Choroid plexus epithelial cell (primary cell): ENCODE data around the gene ERH.

Experiments
- DNase-seq: peaks from one replicate; pipeline ENCODE4 v3.0.0-alpha.2; 2010; ENCODE audit warnings: low read depth
- H3K4me3 ChIP-seq: 2 replicates; pipeline ENCODE4 v1.5.1; 2011; ENCODE audit warnings: low read depth, mild to moderate bottlenecking, control low read depth, low read length, moderate library complexity
- TF ChIP-seq, protein P1 (sequence below): conservative IDR thresholded peaks from 2 replicates; pipeline ENCODE4 v1.5.1; 2011; ENCODE audit warnings: low read depth, mild to moderate bottlenecking, control low read depth, inconsistent platforms, low read length, moderate library complexity

ERH gene

DNA sequence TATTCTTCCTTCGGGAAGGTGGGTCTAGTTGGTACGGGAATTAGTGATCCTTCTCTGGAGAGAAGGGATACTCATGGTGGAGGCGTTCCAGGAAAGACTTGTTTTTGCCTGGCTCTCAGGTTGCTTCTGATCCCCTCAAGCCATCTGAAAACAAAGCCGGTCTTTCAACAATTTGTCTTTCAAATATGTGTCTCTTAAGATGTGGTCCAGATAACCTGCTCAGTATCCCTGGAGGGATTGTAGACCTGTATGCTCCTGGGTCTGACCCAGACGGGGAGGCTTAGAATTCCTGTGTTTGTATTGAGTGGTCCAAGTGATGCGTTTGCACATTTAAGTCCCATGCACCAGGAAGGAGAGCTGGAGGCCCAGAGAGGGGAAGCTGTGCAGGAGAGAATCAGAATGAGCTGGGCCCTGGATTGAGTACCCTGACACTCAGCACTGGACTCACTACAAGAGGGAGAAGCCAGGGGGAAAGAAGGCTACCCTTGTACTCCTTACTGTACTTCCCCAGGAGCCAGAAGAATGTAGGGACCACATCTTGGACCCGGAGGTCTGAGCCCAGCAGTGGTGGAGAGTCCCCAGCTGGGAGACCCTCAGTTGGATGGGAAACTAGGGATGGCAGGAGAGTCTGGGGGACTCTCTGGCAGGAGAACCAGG is 40.4 kb downstream of the ERH start:
- no peak overlapping the region for H3K4me3 ChIP-seq
- DNase-seq = no peak

DNA sequence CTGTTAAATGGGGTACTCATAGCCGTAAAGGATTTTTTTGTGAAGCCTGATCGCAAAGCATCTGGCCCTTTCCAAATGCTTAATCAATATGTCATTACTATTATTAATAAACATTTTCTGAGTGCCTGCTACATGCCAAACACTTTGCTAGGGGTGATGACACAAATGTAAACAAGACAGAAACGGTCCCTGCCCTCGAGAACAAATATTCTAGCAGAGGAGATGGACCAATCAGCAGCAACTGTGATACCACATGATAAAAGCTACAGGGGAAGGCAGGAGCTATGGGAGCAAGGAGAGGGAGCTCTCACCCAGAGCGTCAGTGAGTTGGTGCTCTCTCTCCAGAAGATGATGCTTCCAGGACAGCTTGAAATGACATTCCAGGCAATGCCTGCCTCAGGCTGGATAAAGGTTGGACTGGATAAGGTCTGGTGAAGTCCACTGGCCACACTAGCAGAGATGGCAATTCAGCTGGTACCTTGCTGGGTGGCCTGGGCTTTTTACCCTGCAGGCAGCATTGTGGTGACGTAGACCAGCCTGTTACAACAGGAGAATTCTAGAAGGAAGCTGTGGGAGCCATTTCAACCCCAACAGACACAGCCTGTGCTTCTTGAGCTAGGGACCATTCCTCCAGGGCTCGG is 41.1 kb downstream of the ERH start:
- TF ChIP-seq, protein P1, sequence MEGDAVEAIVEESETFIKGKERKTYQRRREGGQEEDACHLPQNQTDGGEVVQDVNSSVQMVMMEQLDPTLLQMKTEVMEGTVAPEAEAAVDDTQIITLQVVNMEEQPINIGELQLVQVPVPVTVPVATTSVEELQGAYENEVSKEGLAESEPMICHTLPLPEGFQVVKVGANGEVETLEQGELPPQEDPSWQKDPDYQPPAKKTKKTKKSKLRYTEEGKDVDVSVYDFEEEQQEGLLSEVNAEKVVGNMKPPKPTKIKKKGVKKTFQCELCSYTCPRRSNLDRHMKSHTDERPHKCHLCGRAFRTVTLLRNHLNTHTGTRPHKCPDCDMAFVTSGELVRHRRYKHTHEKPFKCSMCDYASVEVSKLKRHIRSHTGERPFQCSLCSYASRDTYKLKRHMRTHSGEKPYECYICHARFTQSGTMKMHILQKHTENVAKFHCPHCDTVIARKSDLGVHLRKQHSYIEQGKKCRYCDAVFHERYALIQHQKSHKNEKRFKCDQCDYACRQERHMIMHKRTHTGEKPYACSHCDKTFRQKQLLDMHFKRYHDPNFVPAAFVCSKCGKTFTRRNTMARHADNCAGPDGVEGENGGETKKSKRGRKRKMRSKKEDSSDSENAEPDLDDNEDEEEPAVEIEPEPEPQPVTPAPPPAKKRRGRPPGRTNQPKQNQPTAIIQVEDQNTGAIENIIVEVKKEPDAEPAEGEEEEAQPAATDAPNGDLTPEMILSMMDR = no peak
- no peak for DNase-seq
- no peak overlapping the region for H3K4me3 ChIP-seq

More for the DNA sequence above, 40.4 kb downstream of the ERH start:
- TF ChIP-seq, protein P1 = no peak

DNA sequence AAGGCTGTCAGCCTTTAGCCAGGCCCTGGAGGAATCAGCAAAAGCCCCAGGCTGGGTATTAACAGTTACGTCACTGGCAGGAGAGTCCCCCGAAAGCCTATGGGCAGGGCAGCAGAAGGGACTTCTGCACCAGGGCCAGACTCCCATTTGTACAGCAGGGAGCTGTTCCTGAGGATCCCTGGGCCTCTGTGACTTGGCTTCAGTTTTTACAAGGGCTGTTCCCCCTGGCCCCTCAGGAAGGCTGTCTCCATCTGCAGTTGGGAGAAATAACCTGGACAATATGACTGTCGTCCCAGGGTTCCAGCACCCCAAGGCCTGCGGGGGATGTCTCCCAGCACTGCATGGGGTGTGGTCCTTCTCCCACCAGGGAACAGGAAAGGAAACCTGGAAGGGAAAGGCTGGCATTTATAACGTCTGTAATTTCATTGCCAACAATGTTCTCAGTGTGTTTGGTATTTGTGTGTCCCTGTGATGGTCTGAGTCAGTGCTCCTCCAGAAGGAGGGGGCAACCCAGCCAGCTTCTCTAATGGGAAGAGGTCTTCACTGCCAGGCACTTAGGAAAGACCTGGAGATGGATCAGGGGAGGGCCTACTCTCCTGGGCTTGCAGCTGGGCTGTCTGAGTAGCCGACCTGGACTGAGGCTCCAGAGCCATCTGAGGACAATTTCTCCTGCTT is 42.4 kb downstream of the ERH start:
- DNase-seq = peak; percentile 42
- TF ChIP-seq, protein P1 = no peak
- no peak overlapping the region for H3K4me3 ChIP-seq

DNA sequence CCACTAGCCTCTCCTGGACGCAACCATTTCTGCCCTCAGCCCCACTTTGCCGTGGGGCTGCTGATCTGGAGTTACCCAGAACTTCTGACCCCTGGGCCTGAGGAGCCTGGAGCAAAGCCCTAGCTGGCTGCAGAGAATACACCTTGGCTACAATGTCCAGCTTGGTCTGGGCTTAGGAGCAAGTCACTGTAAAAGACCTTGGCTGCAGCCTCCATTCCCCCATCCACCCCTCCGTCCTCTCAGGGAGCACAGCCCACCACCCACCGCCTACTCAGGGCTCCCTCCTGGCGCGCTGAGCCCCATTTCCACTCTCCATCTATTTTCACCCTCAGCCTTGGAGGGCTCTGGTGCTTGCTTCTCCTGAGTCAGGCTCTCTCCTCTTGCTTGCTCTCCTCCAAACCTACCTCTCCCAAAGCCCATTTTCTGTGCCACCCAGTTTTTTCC is 42.9 kb downstream of the ERH start:
- H3K4me3 ChIP-seq = no peak overlapping the region
- TF ChIP-seq, protein P1 = no peak
- DNase-seq = no peak

DNA sequence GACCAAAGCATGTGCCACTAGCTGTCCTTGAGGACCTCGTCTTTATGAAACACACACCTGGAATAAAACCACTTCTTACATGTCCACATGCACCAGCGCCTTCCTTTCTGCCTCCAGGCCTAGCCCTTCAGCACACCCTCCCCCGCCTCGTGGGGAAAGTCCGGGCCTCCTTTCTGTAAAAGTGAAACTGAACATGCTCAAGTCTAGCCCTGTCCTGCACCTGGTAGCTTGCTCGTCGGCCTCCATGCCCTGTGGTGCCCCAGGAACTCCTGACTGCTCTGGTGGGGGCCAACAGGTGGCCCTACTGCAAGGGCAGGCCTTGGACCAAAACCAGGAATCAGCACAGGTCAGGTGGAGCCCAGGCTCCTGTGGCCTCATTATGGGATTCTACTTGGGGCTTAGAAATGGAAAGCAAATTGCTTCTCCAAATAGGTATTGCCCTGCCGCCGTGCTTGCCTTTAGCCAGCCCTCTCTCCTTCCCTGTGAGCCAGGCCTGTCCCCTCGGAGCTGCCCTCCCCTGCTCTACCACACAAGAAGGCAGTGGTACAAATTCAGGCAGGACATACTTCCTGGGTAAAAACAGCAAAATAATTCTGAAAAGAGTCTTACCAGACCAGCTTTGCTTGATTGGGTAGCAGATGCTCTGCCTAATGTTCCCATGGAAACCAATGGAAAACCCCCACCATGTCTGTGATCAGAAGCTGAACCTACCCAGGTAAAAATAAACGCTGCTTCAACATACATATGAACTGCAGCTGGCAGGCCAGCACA is 43.5 kb downstream of the ERH start:
- no peak for DNase-seq
- TF ChIP-seq, protein P1 = no peak
- H3K4me3 ChIP-seq = no peak overlapping the region

DNA sequence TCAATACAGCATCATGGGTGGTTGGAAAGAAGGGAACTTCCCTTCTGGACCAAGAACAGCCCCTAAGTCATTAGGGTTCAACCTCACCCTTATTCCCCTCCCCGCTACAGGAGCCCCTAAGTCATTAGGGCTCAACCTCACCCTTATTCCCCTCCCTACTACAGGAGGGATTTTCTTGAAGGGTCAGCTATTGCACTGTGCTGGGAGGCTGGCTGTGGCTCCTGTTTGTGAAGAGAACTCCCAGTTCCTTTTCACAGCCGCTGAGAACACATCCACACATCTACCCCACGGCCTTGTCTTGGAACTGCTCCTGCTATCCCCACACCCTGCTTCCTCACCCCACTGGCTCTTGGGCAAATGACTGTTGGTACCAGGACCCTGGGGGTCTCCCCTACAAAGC is 44.9 kb downstream of the ERH start:
- no peak for DNase-seq
- no peak overlapping the region for H3K4me3 ChIP-seq
- TF ChIP-seq, protein P1 = no peak
